ENCODE measurements around the gene CHRM1.

CHRM1 gene

GRCh38 chr11:62925745-62926679, 4.8 kb upstream of the CHRM1 start:
- no peak for DNase-seq (ENCODE audit: low read depth)

GRCh38 chr11:62925308-62925707, 4.1 kb upstream of the CHRM1 start:
- no peak for DNase-seq (ENCODE audit: low read depth)

- DNase-seq (ENCODE audit: low read depth): no peak
Observed at GRCh38 chr11:62923601-62924411, 2.6 kb upstream of the CHRM1 start.

GRCh38 chr11:62922653-62923431, 1.7 kb upstream of the CHRM1 start:
- no peak for DNase-seq (ENCODE audit: low read depth)

- no peak for DNase-seq (ENCODE audit: low read depth)
Observed at GRCh38 chr11:62922189-62922589, 1.0 kb upstream of the CHRM1 start.

- no peak for DNase-seq (ENCODE audit: low read depth)
Observed at GRCh38 chr11:62921573-62922188, 518 bp upstream of the CHRM1 start.

- no peak for DNase-seq (ENCODE audit: low read depth)
Observed at GRCh38 chr11:62919898-62920640, 1.1 kb downstream of the CHRM1 start.

- no peak for DNase-seq (ENCODE audit: low read depth)
Observed at GRCh38 chr11:62919476-62919875, 1.7 kb downstream of the CHRM1 start.

- DNase-seq (ENCODE audit: low read depth): no peak
Observed at GRCh38 chr11:62918531-62918930, 2.6 kb downstream of the CHRM1 start.

GRCh38 chr11:62917906-62918502, 3.2 kb downstream of the CHRM1 start:
- no peak for DNase-seq (ENCODE audit: low read depth)

- no peak for DNase-seq (ENCODE audit: low read depth)
Observed at GRCh38 chr11:62914416-62914815, 6.7 kb downstream of the CHRM1 start.

GRCh38 chr11:62912268-62912667, 8.9 kb downstream of the CHRM1 start:
- DNase-seq (ENCODE audit: low read depth): no peak

- no peak for DNase-seq (ENCODE audit: low read depth)
Observed at GRCh38 chr11:62911137-62912130, 9.7 kb downstream of the CHRM1 start.

GRCh38 chr11:62910141-62910882, 10.9 kb downstream of the CHRM1 start:
- DNase-seq (ENCODE audit: low read depth): no peak

- no peak for DNase-seq (ENCODE audit: low read depth)
Observed at GRCh38 chr11:62909107-62909894, 11.9 kb downstream of the CHRM1 start.

- no peak for DNase-seq (ENCODE audit: low read depth)
Observed at GRCh38 chr11:62908468-62909072, 12.6 kb downstream of the CHRM1 start.

- peak; percentile 51 for DNase-seq (ENCODE audit: low read depth)
Observed at GRCh38 chr11:62905927-62906531, 15.1 kb downstream of the CHRM1 start.
